GM23338 (cell line): Measurements from ENCODE around the gene CNOT8. TPM values are rescaled to one million over a fixed set of nuclear protein-coding genes. Genes with fewer than 3 reads are reported as not detected.

Source experiments
- ATAC-seq: fragments of 200-7000 bp; cut with Tn5 transposase; 3 replicates; pipeline ENCODE4 v1.9.1; 2020
- DNase-seq: peaks from one replicate; pipeline ENCODE4 v3.0.0-alpha.2; 2015; ENCODE audit warnings: low spot score
- H2AFZ ChIP-seq: fragments of 200-600 bp; sonication (generic); 2 replicates; pipeline ENCODE4 v1.8.0; 2016; ENCODE audit warnings: antibody characterized with exemption, mild to moderate bottlenecking, moderate library complexity
- H3F3A ChIP-seq: fragments of 200-600 bp; sonication (generic); replicated peaks from 2 replicates; pipeline ENCODE4 v1.8.0; 2017; ENCODE audit warnings: antibody characterized with exemption, mixed run types, low read depth
- H3K27ac ChIP-seq: fragments of 200-600 bp; sonication (generic); 2 replicates; pipeline ENCODE4 v1.6.1; 2016; ENCODE audit warnings: low read depth
- H3K27me3 ChIP-seq: fragments of 200-600 bp; sonication (generic); 2 replicates; pipeline ENCODE4 v1.8.0; 2016; ENCODE audit warnings: mild to moderate bottlenecking, mixed run types, moderate library complexity; ENCODE audit not compliant: insufficient read depth
- H3K36me3 ChIP-seq: fragments of 200-600 bp; sonication (generic); 2 replicates; pipeline ENCODE4 v1.8.0; 2016; ENCODE audit warnings: mild to moderate bottlenecking; ENCODE audit not compliant: insufficient read depth
- H3K4me1 ChIP-seq: fragments of 200-600 bp; sonication (generic); 2 replicates; pipeline ENCODE4 v1.8.0; 2016; ENCODE audit warnings: mild to moderate bottlenecking, moderate library complexity; ENCODE audit not compliant: insufficient read depth
- H3K4me2 ChIP-seq: fragments of 200-600 bp; sonication (generic); 2 replicates; pipeline ENCODE4 v1.7.1; 2017; ENCODE audit warnings: mixed run types
- H3K4me3 ChIP-seq: fragments of 200-600 bp; sonication (generic); 2 replicates; pipeline ENCODE4 v1.6.1; 2016; ENCODE audit warnings: mixed run types
- H3K79me2 ChIP-seq: fragments of 200-600 bp; sonication (generic); replicated peaks from 2 replicates; pipeline ENCODE4 v1.8.0; 2017; ENCODE audit warnings: mild to moderate bottlenecking; ENCODE audit not compliant: insufficient read depth
- H3K9me2 ChIP-seq: fragments of 200-600 bp; sonication (generic); 2 replicates; pipeline ENCODE4 v1.8.0; 2017; ENCODE audit not compliant: insufficient read depth
- H4K20me1 ChIP-seq: fragments of 200-600 bp; sonication (generic); replicated peaks from 2 replicates; pipeline ENCODE4 v1.8.0; 2017; ENCODE audit warnings: mild to moderate bottlenecking; ENCODE audit not compliant: insufficient read depth
- H3K27ac Mint-ChIP-seq: 2 replicates; pipeline ENCODE4 v1.8.0; 2020; ENCODE audit warnings: inconsistent platforms, mild to moderate bottlenecking, moderate library complexity, mixed read lengths
- H3K27me3 Mint-ChIP-seq: 3 replicates; pipeline ENCODE4 v1.8.0; 2022; ENCODE audit warnings: low read depth, mild to moderate bottlenecking, moderate library complexity, mixed read lengths, inconsistent platforms; ENCODE audit not compliant: insufficient read depth, poor library complexity
- H3K36me3 Mint-ChIP-seq: 3 replicates; pipeline ENCODE4 v1.8.0; 2021; ENCODE audit warnings: low read depth, mild to moderate bottlenecking, inconsistent platforms, moderate library complexity, mixed read lengths
- H3K4me1 Mint-ChIP-seq: 3 replicates; pipeline ENCODE4 v1.8.0; 2020; ENCODE audit warnings: mild to moderate bottlenecking, inconsistent platforms, mixed read lengths
- H3K4me3 Mint-ChIP-seq: 3 replicates; pipeline ENCODE4 v1.8.0; 2021; ENCODE audit warnings: moderate library complexity, mild to moderate bottlenecking, inconsistent platforms, mixed read lengths
- H3K9me3 Mint-ChIP-seq: 3 replicates; pipeline ENCODE4 v1.8.0; 2020; ENCODE audit warnings: moderate library complexity, mild to moderate bottlenecking, inconsistent platforms, mixed read lengths
- CREB1 ChIP-seq: fragments of 250-450 bp; sonication (Bioruptor Pico); IDR thresholded peaks from 2 replicates; pipeline ENCODE4 v1.5.0; 2020; ENCODE audit warnings: low read depth, mild to moderate bottlenecking, moderate library complexity
- CTCF ChIP-seq, 2 experiments: fragments of 200-600 bp in 1 of 2; sonication (generic) in 1 of 2; conservative IDR thresholded peaks; 2 replicates each; pipeline versions ENCODE4 v1.5.1 to v1.6.1; 2016 to 2017; ENCODE audit warnings: antibody characterized with exemption in 2 of 2, low read depth in 2 of 2, mild to moderate bottlenecking in 2 of 2, moderate library complexity in 1 of 2
- ETS1 ChIP-seq: IDR thresholded peaks from 2 replicates; pipeline ENCODE4 v1.6.1; 2016; ENCODE audit warnings: antibody characterized with exemption
- EZH2 ChIP-seq: fragments of 200-600 bp; sonication (generic); IDR thresholded peaks from one replicate; pipeline ENCODE4 v1.8.0; 2017; ENCODE audit warnings: antibody characterized with exemption, mild to moderate bottlenecking, low read depth; ENCODE audit not compliant: unreplicated experiment
- EZH2phosphoT487 ChIP-seq: fragments of 200-600 bp; sonication (generic); IDR thresholded peaks from one replicate; pipeline ENCODE4 v1.8.1; 2018; ENCODE audit warnings: antibody characterized with exemption; ENCODE audit not compliant: unreplicated experiment
- JUNB ChIP-seq: IDR thresholded peaks from one replicate; pipeline ENCODE4 v1.6.1; 2016; ENCODE audit warnings: antibody characterized with exemption; ENCODE audit not compliant: unreplicated experiment
- NANOG ChIP-seq: IDR thresholded peaks from 2 replicates; pipeline ENCODE4 v1.6.1; 2016; ENCODE audit warnings: antibody characterized with exemption, borderline replicate concordance
- POLR2AphosphoS5 ChIP-seq: IDR thresholded peaks from 2 replicates; pipeline ENCODE4 v1.6.1; 2016; ENCODE audit warnings: antibody characterized with exemption, low read depth
- REST ChIP-seq: IDR thresholded peaks from one replicate; pipeline ENCODE4 v1.6.1; 2018; ENCODE audit warnings: antibody characterized with exemption; ENCODE audit not compliant: unreplicated experiment
- STAT1 ChIP-seq: IDR thresholded peaks from one replicate; pipeline ENCODE4 v1.6.1; 2016; ENCODE audit warnings: antibody characterized with exemption; ENCODE audit not compliant: unreplicated experiment
- ZNF114 ChIP-seq: fragments of 250-450 bp; sonication (Bioruptor Pico); IDR thresholded peaks from 2 replicates; pipeline ENCODE4 v1.5.0; 2020; ENCODE audit warnings: mild to moderate bottlenecking, moderate library complexity
- ZNF331 ChIP-seq: fragments of 250-450 bp; sonication (Bioruptor Pico); IDR thresholded peaks from 2 replicates; pipeline ENCODE4 v1.5.0; 2020; ENCODE audit warnings: low read depth, mild to moderate bottlenecking, moderate library complexity
- ZNF462 ChIP-seq: fragments of 250-450 bp; sonication (Bioruptor Pico); IDR thresholded peaks from 2 replicates; pipeline ENCODE4 v1.5.0; 2020; ENCODE audit warnings: mild to moderate bottlenecking, moderate library complexity
- polyA plus RNA-seq: library from polyadenylated mRNA; unstranded; fragments of >200 nt; fragmentation: Nextera tagmentation; extraction: Ambion mirVana; gene quantifications from 2 replicates; pipeline ENCODE4 v1.2.1, GENCODE V29; 2016
- total RNA-seq: library from RNA; depleted of rRNA; stranded (reverse); fragments of >200 nt; shearing (Covaris generic); gene quantifications from 2 replicates; pipeline ENCODE4 v1.2.3, GENCODE V29; 2014

Gene CNOT8
- total and polyA plus RNA-seq, 2 experiments from 2014 or later: 31.2 to 77.7 TPM

- H3K4me1 ChIP-seq: no peaks in the 10 kb centered on the region
- DNase-seq: no peak
- no peaks in the 10 kb centered on the region for H3K27me3 ChIP-seq
- no peaks in the 10 kb centered on the region for H3K79me2 ChIP-seq
- Mint-ChIP-seq H3K9me3 (no peaks in the 10 kb centered on the region), H3K4me3 (no peak overlapping the region), H3K4me1 (no peaks in the 10 kb centered on the region), H3K36me3 (no peaks in the 10 kb centered on the region), H3K27ac (no peak overlapping the region), H3K27me3 (peaks cover 2% of the 10 kb centered on the region)
- TF ChIP-seq EZH2: no peak
- TF ChIP-seq POLR2AphosphoS5: no peak
- TF ChIP-seq ZNF462: no peak
- no peak for TF ChIP-seq NANOG
- no peak for TF ChIP-seq JUNB
- TF ChIP-seq ZNF331 (CRISPR knock-in tag): no peak
- no peak for TF ChIP-seq REST
- TF ChIP-seq CTCF (conservative IDR thresholded peaks at IDR 0.05; ENCODE audit: low read depth in 2 of 2): no peak
- no peak for TF ChIP-seq ZNF114 (CRISPR knock-in tag)
- no peak for TF ChIP-seq STAT1
- TF ChIP-seq CREB1 (CRISPR knock-in tag): no peak
- TF ChIP-seq EZH2phosphoT487: no peak
- no peak for TF ChIP-seq ETS1
- no peaks in the 10 kb centered on the region for H4K20me1 ChIP-seq
- H3F3A ChIP-seq: no peaks in the 10 kb centered on the region
- H2AFZ ChIP-seq: no peak overlapping the region
- H3K4me2 ChIP-seq: no peak overlapping the region
- no peaks in the 10 kb centered on the region for H3K9me2 ChIP-seq
- no peaks in the 10 kb centered on the region for H3K36me3 ChIP-seq
- H3K27ac ChIP-seq: no peak overlapping the region
- no peak overlapping the region for H3K4me3 ChIP-seq
- ATAC-seq: no peak
These were observed 17.2 kb upstream of the CNOT8 start for GRCh38 chr5:154841273-154841661.
